GM21360 (cell line): ENCODE measurements around the gene LPA.
"Not testable (repeated sequence)": the region's sequence is repeated elsewhere in the genome, so short reads cannot be mapped to it uniquely, and the experiment has no call there.

Experiments
- ATAC-seq: cut with Tn5 transposase; IDR thresholded peaks from one replicate; pipeline ENCODE4 v1.9.1; 2021; ENCODE audit warnings: mild to moderate bottlenecking, moderate library complexity; ENCODE audit not compliant: unreplicated experiment

Gene LPA, protein sequence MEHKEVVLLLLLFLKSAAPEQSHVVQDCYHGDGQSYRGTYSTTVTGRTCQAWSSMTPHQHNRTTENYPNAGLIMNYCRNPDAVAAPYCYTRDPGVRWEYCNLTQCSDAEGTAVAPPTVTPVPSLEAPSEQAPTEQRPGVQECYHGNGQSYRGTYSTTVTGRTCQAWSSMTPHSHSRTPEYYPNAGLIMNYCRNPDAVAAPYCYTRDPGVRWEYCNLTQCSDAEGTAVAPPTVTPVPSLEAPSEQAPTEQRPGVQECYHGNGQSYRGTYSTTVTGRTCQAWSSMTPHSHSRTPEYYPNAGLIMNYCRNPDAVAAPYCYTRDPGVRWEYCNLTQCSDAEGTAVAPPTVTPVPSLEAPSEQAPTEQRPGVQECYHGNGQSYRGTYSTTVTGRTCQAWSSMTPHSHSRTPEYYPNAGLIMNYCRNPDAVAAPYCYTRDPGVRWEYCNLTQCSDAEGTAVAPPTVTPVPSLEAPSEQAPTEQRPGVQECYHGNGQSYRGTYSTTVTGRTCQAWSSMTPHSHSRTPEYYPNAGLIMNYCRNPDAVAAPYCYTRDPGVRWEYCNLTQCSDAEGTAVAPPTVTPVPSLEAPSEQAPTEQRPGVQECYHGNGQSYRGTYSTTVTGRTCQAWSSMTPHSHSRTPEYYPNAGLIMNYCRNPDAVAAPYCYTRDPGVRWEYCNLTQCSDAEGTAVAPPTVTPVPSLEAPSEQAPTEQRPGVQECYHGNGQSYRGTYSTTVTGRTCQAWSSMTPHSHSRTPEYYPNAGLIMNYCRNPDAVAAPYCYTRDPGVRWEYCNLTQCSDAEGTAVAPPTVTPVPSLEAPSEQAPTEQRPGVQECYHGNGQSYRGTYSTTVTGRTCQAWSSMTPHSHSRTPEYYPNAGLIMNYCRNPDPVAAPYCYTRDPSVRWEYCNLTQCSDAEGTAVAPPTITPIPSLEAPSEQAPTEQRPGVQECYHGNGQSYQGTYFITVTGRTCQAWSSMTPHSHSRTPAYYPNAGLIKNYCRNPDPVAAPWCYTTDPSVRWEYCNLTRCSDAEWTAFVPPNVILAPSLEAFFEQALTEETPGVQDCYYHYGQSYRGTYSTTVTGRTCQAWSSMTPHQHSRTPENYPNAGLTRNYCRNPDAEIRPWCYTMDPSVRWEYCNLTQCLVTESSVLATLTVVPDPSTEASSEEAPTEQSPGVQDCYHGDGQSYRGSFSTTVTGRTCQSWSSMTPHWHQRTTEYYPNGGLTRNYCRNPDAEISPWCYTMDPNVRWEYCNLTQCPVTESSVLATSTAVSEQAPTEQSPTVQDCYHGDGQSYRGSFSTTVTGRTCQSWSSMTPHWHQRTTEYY (N-terminal part only)

DNA sequence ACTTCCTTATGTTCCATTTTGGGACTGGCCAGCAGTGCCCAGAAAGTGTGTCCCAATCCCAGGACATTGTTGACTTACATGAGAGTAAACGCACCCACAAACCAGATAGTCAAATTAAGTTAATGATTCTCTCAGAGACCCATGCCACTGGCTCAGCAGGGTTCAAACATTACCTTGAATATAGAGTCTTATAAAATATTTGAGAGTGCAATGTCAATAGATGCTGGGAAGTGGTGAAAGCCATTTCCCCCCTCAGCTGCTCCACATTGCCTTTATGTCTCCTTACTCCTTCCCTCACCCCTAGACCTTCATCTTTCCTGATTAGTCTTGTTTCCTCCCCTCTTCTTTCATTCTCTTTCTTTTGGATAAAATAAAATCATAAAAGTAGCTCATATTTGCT lies at the start of gene LPA:
TSS of gene LPA (minus strand) at position 78 of the 400 bp plus-strand sequence. CDS start at position 17, 61 bp downstream.
- ATAC-seq, result not testable (repeated sequence)

DNA sequence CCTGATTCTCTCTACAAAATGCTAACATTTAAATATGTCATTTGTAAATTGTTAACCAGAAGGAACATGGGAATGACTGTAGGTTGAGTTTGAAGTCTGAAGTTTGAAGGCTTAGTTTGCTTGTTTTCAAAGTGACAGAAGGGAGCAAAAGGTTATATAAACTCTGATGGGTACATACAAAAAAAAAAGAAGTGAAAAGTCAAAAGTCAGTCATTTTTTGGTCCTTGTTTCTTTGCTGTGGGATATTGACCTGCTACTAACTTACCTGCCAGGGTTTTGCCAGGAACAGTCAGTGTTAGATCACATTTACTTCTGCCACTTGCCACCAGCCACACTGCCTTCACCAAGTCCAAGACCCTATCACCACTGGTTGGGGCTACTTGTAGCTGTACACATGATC lies 44.9 kb upstream of the LPA start:
- ATAC-seq, result not testable (repeated sequence)

DNA sequence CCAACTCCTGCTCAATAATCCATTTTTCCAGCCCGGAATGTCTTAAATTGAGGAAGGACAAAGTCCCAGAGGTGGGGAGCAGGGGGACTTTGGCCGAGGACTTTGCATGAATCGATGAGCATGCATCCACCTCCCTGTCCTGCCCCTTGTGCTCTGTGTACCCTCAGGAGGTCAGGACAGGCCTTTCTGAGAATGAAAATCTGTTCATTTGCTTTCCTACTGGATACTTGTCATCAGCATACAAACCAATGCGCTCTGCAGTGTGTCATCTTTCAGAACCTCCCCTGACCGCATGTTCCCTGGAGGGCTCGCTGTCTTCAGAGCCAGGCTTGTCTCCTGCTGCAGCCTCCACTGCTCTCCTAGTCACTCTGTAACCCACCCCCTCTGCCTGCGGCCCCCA lies 40.6 kb upstream of the LPA start:
- ATAC-seq, result not testable (repeated sequence)

DNA sequence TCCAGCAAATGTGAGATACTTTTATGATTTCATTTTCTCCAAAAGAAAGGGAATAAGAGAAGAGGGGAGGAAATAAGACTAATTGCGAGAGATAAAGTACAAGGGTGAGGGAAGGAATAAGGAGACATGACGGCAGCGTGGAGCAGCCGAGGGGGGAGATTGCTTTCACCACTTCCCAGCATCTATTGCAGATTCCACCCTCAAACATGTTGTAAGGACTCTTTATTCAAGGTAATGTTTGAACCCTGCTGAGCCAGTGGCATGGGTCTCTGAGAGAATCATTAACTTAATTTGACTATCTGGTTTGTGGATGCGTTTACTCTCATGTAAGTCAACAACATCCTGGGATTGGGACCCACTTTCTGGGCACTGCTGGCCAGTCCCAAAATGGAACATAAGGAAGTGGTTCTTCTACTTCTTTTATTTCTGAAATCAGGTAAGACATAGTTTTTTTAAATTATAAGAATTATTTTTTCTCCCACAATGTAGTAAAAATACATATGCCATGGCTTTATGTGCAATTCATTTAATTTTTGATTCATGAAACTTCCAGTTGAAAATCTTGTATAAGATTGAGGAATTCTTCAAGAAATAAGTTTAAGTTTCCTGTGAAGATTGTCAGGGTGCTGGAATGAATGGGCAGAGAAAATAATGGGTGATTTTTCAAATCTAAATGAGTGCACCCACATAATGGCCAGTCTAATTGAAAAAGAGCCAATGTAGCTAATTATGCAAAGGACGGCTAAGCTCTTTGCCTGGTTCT lies 38.0 kb upstream of the LPA start, which contains the start of gene PLG:
TSS of gene PLG (plus strand) at position 327 of the 763 bp plus-strand sequence. CDS start at position 388, 61 bp downstream.
- not testable (repeated sequence) for ATAC-seq

DNA sequence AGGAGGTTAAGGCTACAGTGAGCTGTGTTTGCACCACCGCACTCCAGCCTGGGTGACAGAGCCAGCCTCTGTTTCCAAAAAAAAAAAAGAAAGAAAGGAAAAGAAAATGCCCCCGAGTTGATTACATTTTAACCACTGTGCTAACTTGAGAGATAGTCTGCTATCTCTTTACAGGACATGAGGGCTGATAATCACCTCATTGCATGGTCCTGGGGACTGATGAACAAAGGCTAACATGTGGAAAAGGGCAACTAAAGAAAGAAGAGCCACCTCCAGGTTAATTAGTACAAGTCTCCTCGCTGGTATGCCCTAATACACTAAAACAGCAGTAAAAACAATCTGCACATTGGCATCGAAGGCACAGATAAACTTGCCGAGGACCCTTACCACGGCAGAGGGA lies 33.8 kb upstream of the LPA start:
- ATAC-seq, result no peak

DNA sequence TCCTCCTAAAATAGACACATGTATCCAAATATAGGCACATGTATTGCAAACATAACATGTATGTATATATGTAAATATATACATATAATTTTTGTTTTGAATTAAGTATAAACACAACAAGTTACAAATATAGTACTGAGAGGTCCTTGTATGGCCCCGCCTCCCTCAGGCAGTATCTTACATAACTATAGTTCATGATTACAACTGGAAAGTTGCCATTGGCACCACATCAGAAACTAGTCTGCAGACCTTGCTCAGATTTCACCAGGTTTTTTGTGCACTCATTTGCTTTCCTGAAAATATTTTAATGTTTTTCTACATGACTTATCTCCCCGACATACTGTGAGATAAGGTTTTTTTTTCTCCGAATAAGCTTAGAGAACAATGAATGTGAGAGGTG lies 32.8 kb upstream of the LPA start:
- not testable (repeated sequence) for ATAC-seq

DNA sequence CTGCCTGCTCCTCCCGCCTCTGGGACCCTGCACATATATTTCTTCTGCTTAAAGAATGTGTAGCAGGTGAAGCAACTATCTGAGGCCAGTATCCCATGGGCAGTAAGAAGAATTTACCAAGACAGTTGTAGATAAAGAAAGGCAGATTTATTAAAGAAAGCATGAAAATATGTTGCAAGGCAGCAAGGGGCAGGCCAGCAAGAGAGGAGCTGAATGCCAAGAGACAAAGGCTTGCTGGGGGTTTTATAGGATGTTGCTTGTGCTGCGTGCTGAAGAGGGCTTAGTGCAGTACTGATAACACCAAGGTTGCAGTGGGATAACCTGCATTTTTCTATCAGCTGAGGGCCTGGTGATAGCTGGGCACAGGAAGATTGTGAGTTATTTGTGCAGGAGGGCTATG lies 31.5 kb upstream of the LPA start:
- ATAC-seq, result not testable (repeated sequence)

DNA sequence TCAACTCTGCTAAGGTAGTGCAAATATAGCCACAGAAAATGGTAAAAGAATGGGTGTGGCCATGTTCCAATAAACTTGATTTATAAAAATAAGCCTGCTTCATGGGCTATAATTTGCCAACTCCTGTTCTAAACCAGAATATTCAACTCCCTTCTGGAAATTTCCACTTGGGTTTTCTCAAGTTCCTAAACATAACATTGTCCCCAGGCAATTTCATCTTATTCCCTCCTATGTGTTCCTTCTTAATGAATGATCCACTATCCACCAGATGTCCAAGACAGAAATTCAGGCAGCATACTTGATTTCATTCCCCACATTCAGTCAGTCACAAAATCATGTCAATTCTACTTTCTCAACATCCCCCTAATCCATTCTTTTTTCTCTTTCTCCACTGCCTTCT lies 30.9 kb upstream of the LPA start:
- not testable (repeated sequence) for ATAC-seq

DNA sequence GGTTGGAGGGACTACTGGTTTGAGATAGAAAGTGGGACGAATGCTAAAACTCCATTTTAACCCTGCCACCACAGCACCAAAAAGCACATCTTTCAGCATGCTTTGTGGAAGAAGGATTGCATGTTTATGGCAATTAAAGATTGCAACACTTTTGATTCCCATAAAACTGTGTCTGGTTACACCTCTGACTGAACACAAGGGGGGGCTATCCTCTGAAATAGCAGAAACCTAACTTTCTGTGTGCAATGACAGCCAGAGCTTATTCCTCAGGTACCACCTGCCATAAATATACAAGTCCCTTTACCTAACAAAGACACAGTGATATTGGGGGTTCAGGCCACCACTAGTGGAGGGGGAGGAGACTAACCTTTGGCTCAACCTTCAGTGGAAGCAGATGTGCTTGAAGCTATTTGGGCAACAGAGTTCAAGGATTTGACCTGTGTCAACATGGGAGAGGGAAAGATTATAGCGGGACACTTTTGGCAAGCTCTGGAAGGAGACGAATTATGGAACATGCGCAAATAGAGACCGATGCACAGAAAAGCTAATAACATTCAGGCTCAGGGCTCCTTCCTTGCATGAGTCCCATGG lies 28.4 kb upstream of the LPA start:
- no peak for ATAC-seq

DNA sequence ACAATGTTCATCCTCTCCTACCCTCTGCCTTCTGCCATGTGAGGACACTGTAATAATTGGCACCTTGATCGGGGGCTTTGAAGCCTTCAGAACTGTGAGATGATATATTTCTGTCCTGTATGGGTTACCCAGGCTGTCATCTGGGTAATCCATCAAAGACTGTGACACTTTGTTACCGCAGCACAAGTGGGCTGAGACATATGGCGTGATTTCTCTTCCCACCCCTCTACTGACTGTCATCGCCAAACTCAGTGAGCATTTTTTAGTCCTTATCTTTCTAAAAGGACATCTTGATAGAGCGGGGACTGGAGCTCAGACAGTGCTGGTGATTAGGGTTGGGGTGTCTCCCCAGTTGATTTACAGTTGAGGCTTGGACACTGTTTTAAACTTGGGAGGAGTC lies 27.5 kb upstream of the LPA start:
- ATAC-seq, result no peak

DNA sequence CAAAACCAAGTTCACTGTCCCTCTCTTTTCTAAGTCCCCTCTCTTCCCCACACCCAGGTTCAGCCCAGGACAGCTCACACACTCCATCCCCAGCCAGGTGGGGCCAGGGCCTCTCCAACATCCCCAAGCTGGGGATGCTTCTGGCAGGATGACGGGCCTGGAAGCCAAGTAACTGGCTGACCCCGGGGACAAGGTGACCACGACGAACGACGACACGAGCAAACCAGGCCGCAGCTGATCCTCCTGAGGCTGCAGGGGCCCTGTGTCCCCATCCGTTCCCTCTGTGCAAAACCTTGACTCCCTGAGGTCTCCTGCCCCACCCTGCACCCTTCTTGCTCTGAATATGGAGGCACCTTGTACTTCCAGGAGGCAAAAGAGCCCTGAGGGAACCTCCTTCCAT lies 26.4 kb upstream of the LPA start:
- ATAC-seq, result no peak

DNA sequence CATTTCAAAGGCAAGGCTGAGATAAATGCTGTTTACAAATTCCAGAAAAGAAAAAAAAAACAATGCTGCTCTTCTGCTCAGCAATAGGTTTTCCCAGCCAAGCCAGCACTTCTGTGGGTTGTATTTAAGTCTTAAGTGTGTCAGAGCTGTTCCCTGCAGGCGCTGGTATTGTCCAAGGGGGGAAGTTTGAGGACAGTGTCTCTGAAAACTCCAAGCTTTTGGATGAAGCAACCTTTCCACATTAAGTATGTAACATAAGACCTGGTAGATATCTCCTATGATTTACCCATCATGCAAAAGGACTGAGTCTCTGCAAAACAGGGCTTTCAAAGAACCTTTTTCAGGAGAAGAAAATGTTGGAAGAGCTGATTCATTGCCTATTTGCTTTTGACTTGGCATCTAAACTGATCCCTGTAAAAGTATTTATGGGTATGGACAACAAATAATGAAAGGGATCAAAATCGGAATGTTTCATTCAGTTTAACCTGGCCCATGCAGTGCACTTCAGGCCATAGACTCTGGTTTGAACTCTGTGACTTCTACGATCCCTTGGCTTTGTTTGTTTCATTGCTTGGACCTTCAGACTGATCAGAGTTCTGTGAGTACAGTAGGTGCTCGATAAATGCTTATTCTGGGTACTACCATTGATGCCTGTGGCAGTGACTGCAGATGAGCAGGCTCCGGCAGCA lies 21.8 kb upstream of the LPA start:
- no peak for ATAC-seq

DNA sequence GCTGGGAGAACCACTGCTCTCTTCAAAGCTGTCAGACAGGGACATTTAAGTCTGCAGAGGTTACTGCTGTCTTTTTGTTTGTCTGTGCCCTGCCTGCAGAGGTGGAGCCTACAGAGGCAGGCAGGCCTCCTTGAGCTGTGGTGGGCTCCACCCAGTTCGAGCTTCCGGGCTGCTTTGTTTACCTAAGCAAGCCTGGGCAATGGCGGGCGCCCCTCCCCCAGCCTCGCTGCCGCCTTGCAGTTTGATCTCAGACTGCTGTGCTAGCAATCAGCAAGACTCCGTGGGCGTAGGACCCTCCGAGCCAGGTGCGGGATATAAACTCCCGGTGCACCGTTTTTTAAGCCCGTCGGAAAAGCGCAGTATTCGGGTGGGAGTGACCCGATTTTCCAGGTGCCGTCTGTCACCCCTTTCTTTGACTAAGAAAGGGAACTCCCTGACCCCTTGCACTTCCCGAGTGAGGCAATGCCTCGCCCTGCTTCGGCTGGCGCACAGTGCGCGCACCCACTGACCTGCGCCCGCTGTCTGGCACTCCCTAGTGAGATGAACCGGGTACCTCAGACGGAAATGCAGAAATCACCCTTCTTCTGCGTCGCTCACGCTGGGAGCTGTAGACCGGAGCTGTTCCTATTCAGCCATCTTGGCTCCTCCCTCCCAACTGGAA lies 21.2 kb upstream of the LPA start:
- ATAC-seq, result not testable (repeated sequence)

DNA sequence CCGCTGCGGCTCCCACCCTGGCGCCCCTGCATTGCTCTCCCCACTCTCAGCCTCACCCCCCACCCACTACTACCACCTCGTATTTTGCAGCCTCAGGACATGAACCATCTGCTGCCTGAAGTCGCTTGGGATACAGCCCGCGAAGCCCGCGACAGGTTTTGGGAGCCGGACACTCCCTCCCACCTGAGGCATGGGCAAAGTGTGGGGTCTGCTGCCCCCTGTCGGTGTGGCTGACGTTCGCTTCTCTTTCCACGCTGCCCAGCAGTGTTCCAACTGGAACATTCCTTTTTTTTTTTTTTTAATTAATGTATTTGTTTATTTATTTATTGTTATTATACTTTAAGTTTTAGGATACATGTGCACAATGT lies 15.3 kb upstream of the LPA start:
- ATAC-seq, result no peak

DNA sequence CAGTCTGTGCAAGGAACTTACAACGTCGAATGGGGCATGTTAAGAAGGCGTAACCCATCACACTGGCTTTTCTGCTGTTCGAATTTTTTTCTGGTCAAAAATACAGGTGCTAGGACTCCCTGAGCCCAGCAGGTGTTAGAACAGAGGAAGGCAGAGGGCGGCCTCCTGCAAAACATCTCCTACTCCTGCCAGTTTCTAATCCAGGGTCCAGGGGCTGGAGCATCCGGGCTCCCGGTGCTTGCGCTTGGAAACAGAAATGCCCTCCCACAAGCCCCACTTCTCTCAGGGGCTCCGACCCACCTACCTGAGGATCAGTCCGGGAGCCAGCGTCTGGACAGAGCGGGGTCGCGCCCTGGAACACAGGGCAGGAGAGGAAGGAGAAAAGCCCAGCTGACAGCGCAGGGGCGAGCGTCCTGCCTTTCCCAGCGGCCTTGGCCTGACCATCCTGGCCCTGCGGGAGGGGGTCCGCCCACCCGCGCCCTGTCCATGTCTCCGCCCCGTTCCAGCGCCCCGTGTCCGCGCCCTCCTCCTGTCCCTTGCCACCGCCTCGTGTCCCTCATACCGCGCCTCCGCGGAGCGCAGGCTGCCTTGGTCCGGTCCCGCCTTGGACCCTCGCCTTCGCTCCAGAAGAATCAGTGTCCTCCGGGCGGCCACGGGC lies 14.8 kb upstream of the LPA start:
- ATAC-seq, result no peak

DNA sequence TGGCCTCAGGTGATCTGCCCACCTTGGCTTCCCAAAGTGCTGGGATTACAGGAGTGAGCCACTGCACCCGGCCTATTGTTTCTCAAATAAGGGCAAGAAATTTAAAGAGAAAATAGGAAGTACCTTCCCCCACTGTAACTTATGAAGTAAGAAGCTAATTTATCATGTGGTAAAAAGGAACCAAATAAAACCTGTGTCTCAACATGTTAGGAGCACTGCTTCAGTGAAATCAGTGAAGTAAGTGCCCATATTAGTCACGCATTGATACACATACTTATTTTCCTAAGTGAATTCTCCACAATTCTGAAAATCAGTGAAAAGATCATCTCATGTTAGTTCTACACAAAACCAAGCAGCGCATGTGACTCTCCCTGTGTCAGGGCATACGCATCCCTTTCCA lies 14.2 kb upstream of the LPA start:
- no peak for ATAC-seq

DNA sequence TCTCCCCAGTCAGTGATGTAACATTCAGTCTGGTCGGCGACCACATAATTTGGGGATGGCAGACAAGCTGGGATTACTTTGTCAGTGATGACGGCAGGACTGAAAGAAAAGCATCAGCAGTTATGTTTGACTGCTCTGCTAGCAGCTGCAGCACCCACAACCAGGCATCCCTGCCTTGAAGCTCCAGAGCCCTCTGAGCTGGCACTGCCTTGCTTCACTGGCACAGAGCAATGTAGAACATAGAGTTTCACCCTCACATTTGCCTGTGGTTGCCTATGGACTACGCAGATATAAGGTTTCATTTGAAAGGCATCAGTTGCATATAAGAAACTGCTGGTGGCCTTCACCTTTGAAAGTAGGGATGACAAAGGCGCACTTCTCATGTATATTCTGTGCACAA lies 12.3 kb upstream of the LPA start:
- ATAC-seq, result not testable (repeated sequence)

DNA sequence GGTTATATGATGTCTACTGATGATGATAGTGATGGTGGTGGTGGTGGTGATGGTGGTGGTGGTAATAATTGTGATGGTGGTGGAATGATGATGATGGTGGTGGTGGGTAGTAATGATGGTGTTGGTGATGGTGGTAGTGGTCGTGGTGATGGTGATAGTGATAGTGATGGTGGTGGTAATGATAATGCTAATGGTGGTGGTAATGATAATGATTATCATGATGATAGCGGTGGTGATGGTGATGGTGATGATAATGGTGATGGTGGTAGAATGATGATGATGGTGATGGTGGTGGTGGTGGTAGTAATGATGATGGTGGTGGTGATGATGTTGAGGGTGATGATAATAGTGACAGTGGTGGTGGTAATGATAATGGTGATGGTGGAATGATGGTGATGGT lies 4.5 kb upstream of the LPA start:
- ATAC-seq, result no peak
